SK-N-MC (cell line): ENCODE data around the gene ZNF148.

Experiments
- DNase-seq: peaks from one replicate; pipeline ENCODE4 v3.0.0-alpha.2; 2011; ENCODE audit warnings: low read depth, low spot score
- H3K27ac ChIP-seq: fragments of 200-600 bp; sonication (generic); 2 replicates; pipeline ENCODE4 v1.5.1; 2016; ENCODE audit warnings: mixed run types
- H3K36me3 ChIP-seq: fragments of 200-600 bp; sonication (generic); 2 replicates; pipeline ENCODE4 v1.6.1; 2017; ENCODE audit warnings: antibody characterized with exemption, low read length, mixed read lengths; ENCODE audit not compliant: insufficient read depth
- H3K4me3 ChIP-seq: fragments of 200-600 bp; sonication (generic); 2 replicates; pipeline ENCODE4 v1.5.1; 2016
- H3K9ac ChIP-seq: fragments of 200-600 bp; sonication (generic); 2 replicates; pipeline ENCODE4 v1.8.0; 2017; ENCODE audit warnings: mixed run types, mixed read lengths; ENCODE audit not compliant: insufficient read length
- H3K9me3 ChIP-seq: fragments of 200-600 bp; sonication (generic); 2 replicates; pipeline ENCODE4 v1.6.1; 2017; ENCODE audit warnings: low read depth, mild to moderate bottlenecking, antibody characterized with exemption, low read length, moderate library complexity, mixed read lengths
- EZH2 ChIP-seq: fragments of 200-600 bp; sonication (generic); IDR thresholded peaks from one replicate; pipeline ENCODE4 v1.6.1; 2017; ENCODE audit warnings: antibody characterized with exemption
- FOXP2 ChIP-seq: optimal IDR thresholded peaks from 2 replicates; pipeline ENCODE3; 2011; ENCODE audit warnings: mild to moderate bottlenecking, moderate library complexity; ENCODE audit not compliant: insufficient read depth; ENCODE audit errors: extremely low read length, control extremely low read depth
- POLR2AphosphoS5 ChIP-seq: IDR thresholded peaks from 2 replicates; pipeline ENCODE4 v1.6.1; 2012; ENCODE audit warnings: mild to moderate bottlenecking, low read depth, low read length, borderline replicate concordance

Gene ZNF148

DNA sequence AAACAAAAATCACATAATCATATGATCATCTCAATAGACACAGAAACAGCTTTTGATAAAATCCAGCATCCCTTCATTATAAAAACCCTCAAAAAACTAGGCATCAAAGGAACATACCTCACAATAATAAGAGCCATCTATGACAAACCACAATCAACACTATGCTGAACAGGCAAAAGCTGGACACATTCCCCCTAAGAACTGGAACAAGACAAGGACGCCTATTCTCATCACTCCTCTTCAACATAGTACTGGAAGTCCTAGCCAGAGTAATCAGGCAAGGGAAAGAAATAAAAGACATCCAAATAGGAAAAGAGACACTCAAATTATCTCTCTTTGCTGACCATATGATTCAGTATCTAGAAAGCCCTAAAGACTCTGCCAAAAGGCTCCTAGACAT lies 107.7 kb downstream of the ZNF148 start:
- peaks cover 7% of the 10 kb centered on the region; the same call in 1 of the 2 replicates for H3K9me3 ChIP-seq
- no peak for DNase-seq
- H3K27ac ChIP-seq, result no peak overlapping the region
- peaks cover 51% of the 10 kb centered on the region for H3K36me3 ChIP-seq
- no peak overlapping the region for H3K9ac ChIP-seq
- TF ChIP-seq FOXP2, result no peak
- TF ChIP-seq POLR2AphosphoS5, result no peak
- TF ChIP-seq EZH2, result no peak
- H3K4me3 ChIP-seq, result no peak overlapping the region

DNA sequence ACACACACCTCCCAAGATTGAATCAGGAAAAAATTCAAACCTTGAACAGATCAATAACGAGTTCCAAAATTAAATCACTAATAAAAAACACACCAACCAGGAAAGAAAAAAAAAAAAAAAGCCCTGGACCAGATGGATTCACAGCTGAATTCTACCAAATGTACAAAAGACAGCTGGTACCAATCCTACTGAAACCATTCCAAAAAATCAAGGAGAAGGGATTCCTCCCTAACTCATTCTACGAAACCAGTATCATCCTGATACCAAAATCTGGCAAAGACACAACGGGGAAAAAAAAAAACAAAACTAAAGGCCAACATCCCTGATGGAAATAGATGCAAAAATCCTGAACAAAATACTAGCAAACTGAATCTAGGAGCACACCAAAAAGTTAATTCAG lies 108.2 kb downstream of the ZNF148 start:
- DNase-seq, result no peak
- TF ChIP-seq FOXP2 (no peak), EZH2 (no peak)
- H3K27ac ChIP-seq, result no peak overlapping the region
- H3K36me3 ChIP-seq, result peaks cover 48% of the 10 kb centered on the region
- H3K9me3 ChIP-seq, result peaks cover 7% of the 10 kb centered on the region; the same call in 1 of the 2 replicates
- no peak overlapping the region for H3K4me3 ChIP-seq
- H3K9ac ChIP-seq, result no peak overlapping the region

DNA sequence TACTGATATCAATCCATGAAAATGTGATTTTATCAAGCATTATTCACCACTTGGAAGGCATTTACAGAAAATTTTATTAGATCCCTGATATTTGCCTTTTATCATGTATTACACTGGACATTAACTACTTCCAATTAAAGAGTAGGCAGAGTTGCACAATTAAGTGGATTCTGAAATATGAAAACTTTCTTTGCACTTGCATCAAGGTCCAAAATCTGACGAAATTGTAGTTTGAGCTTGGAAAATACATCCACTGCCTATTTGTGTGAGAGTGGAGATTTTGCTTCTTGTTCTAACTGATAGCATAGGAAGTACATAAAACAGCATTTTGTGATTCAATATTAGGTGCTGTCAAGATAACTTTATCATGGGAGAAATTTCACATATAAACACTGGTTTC lies 113.0 kb downstream of the ZNF148 start:
- TF ChIP-seq POLR2AphosphoS5 (no peak), FOXP2 (no peak), EZH2 (no peak)
- DNase-seq, result no peak
- no peak overlapping the region for H3K9ac ChIP-seq

DNA sequence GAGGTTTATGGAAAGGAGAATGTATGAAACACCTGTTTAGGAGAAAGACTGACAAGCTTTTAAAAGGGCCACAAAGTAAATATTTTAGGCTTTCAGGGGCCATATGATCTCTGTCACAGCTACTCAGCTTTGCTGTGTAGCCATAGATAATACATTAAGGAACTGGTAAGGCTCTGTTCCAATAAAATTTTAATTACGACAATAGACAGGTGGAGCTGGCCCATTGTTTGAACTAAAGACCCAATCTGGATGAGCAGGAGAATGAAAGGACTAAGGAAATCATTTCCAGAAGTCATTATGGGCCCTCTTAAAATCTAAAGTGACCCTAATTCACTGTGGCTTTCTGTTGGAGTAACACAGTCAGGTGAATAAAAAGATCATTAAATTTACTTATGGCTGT lies 114.1 kb downstream of the ZNF148 start:
- H3K27ac ChIP-seq, result no peak overlapping the region
- TF ChIP-seq POLR2AphosphoS5 (no peak), FOXP2 (no peak), EZH2 (no peak)
- no peak overlapping the region for H3K9ac ChIP-seq
- H3K9me3 ChIP-seq, result no peaks in the 10 kb centered on the region
- H3K36me3 ChIP-seq, result peaks cover 41% of the 10 kb centered on the region
- DNase-seq, result no peak
- H3K4me3 ChIP-seq, result no peak overlapping the region

More for the DNA sequence above, 113.0 kb downstream of the ZNF148 start:
- Histone ChIP-seq H3K27ac (no peak overlapping the region), H3K9me3 (no peaks in the 10 kb centered on the region), H3K4me3 (no peak overlapping the region), H3K36me3 (peaks cover 49% of the 10 kb centered on the region)

DNA sequence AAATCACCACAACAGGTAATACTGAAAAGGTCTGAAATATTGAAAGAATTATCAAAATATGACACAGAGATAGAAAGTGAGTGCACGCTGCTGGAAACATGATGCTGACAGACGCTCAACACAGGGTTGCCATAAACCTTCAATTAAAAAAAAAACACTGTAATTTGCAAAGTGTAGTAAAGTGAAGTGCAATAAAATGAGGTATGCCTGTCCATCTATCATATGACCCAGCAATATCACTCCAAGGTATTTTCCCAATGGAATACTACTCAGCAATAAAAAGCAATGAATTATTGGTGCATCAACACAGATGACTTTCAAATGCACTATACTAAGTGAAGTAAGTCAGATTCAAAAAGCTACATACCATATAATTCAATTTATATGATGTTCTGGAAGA lies 115.0 kb downstream of the ZNF148 start:
- no peak for DNase-seq
- Histone ChIP-seq H3K27ac (no peak overlapping the region), H3K9ac (no peak overlapping the region), H3K4me3 (no peak overlapping the region), H3K36me3 (peaks cover 40% of the 10 kb centered on the region), H3K9me3 (no peaks in the 10 kb centered on the region)
- TF ChIP-seq FOXP2 (no peak), POLR2AphosphoS5 (no peak), EZH2 (no peak)

DNA sequence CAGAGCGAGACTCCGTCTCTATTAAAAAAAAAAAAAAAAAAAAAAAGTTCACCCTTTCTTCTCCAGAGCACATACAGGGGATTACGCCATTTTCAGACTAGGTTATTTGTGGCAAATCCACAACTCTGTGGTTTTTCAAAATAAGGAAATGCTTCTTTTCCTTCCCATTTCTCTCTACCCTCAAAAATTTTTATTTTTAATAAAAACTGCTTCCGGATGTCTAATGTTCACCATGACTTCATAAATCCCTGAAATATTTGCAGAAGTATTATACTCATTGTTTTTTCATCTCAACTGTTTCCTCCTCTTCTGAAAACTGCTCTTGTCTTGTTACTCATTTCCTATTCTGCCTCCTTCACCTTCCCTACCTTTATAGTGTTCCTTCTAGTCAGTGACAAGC lies 117.6 kb downstream of the ZNF148 start:
- no peaks in the 10 kb centered on the region for H3K9me3 ChIP-seq
- no peak for DNase-seq
- no peak for TF ChIP-seq FOXP2
- no peak for TF ChIP-seq EZH2
- no peak for TF ChIP-seq POLR2AphosphoS5
- H3K4me3 ChIP-seq, result no peak overlapping the region
- H3K27ac ChIP-seq, result no peak overlapping the region
- H3K9ac ChIP-seq, result no peak overlapping the region
- peaks cover 31% of the 10 kb centered on the region for H3K36me3 ChIP-seq

DNA sequence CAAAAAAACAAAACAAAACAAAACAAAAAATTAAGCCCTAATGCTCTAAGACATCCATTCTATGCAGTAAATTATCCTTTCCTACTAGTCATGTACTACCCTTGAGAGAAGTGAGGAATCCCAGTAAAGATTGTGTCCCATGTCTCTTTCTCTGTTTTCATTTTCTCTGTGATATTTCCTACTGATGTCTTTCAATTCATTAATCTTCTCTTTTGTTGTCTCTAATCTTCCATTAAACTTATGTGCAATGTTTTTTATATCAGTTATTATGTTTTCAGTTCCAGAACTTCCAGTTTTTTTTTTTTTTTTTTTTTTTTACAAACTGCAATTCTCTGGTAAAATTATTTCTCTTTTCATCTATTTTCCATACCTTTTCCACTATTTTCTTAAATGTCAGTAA lies 118.5 kb downstream of the ZNF148 start:
- no peaks in the 10 kb centered on the region for H3K9me3 ChIP-seq
- H3K9ac ChIP-seq, result no peak overlapping the region
- H3K4me3 ChIP-seq, result no peak overlapping the region
- no peak overlapping the region for H3K27ac ChIP-seq
- DNase-seq, result no peak
- TF ChIP-seq EZH2 (no peak), FOXP2 (no peak), POLR2AphosphoS5 (no peak)
- H3K36me3 ChIP-seq, result peaks cover 31% of the 10 kb centered on the region

DNA sequence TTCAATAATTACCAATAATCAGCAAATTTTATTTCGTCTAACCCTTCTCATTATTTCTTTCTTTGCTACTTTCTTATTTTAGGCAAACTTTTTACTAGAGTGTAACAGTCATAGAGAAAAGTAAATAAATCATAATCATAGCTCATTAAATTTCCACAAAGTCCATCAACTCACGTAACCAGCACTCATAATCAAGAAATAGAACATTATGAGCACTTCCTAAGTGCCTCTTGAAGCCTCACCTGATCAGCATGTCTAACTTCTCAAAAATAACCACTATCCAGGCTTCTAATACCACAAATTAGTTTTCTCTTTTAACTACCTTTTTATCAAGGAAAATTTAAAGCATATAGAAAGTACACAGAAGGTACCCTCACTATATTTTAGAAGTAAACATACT lies 124.2 kb downstream of the ZNF148 start:
- H3K27ac ChIP-seq, result no peak overlapping the region
- no peaks in the 10 kb centered on the region; the same call in 1 of the 2 replicates for H3K36me3 ChIP-seq
- TF ChIP-seq FOXP2 (no peak), POLR2AphosphoS5 (no peak), EZH2 (no peak)
- no peak overlapping the region for H3K9ac ChIP-seq
- H3K9me3 ChIP-seq, result no peaks in the 10 kb centered on the region
- H3K4me3 ChIP-seq, result no peak overlapping the region
- no peak for DNase-seq

DNA sequence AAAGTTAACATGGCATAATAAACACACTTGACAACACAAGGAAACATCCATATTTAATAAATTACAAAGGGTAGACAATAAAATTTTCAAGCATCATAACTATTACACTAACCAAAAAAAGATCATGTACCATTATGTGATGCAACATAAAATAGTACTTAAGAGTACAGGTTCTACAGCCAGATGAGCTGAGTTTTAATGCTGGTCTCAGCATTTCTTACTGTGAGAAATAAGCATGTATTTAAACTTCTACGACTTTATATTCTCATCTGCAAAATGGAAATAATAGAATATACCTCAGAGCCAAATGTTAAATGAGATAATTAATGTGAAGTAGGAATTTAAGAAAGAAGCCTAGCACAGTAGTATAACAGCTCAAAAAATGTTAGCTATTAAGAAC lies 128.9 kb downstream of the ZNF148 start:
- no peak overlapping the region for H3K9ac ChIP-seq
- TF ChIP-seq FOXP2 (no peak), EZH2 (no peak), POLR2AphosphoS5 (no peak)
- no peak for DNase-seq
- no peak overlapping the region for H3K27ac ChIP-seq
- no peak overlapping the region for H3K4me3 ChIP-seq
- no peaks in the 10 kb centered on the region for H3K9me3 ChIP-seq
- no peaks in the 10 kb centered on the region; the same call in 1 of the 2 replicates for H3K36me3 ChIP-seq
